Stimulated activated naive CD4-positive, alpha-beta T cell treated with Interleukin-2 at 50 U/mL for 16 hours (primary cell): ENCODE results near the gene ZFP28.

Source experiments
- DNase-seq: peaks from one replicate; lab custom pipeline; 2025; lab: John Stamatoyannopoulos, UW

Gene ZFP28

DNA sequence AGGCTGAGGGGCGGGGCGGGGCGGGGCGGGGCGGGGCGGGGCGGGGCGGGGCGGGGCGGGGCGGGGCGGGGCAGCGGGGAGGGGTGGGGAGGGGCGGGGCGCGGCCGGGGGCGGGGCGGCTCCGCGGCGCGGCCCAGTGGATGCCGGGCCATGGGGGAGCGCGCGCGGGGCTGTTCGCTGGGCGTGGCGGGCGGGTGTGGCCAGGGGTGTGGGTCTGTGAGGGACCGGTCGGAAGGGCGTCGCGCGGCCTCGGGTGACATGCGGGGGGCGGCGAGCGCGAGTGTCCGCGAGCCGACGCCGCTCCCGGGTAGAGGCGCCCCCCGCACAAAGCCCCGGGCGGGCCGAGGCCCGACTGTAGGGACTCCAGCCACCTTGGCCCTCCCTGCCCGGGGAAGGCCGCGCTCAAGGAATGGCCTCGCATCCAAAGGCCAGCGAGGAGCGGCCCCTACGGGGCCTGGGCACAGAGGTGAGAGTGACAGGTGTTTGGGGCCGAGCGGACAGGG lies at the start of gene ZFP28:
ZFP28 (plus strand) TSS at position 188 of the 503 bp plus-strand sequence; CDS start at position 259, 71 bp downstream.
- peak; percentile 84 for DNase-seq

DNA sequence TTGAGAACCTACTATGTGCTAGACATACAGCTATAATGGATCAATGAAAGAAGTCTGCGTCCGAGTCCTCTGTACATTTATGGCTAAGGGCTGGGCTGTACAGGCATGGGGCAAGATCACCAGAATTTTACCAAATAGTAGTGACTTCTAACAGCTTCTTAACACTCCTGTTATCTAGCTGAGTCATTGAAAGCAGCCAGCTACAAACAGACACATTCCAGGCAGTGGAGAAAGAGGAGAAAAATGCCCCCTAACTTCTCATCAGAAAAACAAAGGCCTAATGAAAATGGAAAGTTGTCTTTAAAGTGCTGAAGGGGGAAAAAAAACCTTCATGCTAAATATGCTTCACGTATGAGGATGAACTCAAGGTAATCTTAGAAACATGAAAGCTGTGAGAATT lies 47.3 kb upstream of the ZFP28 start:
- DNase-seq = no peak

DNA sequence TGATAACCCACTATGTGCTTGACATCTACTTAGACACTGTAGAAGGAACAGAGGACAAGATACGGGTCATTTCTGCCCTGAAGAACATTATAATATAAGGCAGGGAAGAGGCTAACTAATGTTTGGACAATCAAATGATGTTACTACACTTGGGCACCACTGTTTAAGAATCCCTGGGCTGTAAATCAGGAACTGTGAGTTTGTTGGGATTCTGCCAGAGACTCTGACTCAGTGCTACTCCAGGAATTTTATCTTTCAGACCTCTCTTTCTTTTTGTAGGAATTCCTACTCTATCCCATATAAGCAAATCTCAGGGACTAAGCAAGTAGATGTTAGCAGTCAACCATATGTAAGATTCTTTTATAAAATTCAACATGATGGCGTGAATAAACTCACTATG lies 34.2 kb upstream of the ZFP28 start:
- no peak for DNase-seq

DNA sequence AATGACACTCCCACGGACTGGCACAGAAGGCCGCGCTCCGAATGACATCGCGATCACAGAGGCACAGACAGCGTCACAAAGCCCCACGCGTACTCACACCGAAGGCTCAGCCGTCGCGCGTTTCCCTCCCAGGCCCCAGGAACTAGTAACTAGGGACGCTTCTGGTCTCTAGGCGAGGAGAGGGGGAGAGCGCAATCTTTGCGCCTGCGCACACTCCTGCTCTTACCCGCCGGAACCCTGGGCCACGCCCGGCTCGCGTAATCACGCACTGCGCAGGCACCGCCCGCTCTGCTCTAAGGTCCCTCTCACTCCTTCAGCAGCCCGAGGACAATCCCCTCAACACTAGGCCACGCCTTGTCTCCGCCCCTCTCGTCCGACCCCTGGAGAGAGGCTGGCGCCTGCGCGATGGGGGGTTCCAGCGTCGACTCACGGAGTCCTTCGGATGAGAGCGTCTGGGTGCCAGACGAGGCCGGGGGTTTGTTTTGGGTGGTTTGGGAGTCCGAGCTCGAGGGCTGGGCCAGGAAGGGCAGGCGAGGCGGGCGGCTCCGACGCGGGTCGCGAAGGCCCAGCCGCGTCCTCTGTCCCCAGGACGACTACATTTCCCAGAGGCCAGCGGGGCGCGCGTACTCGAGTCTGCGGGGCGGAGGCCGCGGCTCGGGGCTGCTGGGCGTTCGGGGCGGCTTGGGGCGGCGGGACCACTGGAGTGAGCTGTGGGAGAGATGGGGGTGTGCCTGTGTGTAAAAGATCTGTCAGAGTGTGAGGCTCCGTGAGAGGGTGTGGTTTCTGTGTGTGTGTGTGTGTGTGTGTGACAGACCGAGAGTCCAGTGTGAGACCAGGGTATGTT lies 31.1 kb upstream of the ZFP28 start, which contains the start of gene ZNF471:
ZNF471 (plus strand) TSS at position 410 of the 844 bp plus-strand sequence. CDS start 3,717 bp downstream, outside the sequence.
- DNase-seq = peak; percentile 76

DNA sequence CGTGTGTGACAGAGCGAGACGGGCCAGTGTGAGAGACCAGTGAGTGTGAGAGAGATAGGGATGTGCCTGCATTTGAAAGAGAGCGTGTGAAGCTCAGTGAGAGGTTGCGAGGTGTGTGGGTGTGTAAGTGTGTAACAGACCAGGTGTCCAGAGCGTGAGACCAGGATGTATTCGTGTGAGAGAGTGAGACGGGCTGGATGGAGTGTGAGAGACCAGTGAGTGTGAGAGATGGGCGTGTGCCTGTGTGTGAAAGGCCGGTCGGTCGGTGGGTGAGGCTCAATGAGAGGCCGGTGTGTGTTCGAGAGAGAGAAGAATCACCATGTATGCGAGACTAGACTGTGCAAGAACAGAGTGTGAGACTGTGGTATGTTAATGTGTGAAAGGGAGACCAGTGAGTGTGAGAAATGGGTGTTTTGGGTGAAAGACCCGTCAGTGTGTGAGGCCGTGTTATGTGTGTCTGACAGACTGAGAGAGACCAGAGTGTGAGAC lies 30.4 kb upstream of the ZFP28 start:
- no peak for DNase-seq

DNA sequence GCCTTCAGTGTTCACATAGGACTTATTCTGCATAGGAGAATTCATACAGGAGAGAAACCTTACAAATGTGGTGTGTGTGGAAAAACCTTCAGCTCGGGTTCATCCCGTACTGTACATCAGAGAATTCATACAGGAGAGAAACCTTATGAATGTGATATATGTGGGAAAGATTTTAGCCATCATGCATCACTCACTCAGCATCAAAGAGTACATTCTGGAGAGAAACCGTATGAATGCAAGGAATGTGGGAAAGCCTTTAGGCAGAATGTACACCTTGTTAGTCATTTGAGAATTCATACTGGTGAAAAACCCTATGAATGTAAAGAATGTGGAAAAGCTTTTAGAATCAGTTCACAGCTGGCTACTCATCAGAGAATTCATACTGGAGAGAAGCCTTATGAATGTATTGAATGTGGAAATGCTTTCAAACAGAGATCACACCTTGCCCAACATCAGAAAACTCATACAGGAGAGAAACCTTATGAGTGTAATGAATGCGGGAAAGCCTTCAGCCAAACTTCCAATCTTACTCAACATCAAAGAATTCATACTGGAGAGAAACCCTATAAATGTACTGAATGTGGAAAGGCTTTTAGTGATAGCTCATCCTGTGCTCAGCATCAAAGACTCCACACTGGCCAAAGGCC lies 13.4 kb upstream of the ZFP28 start:
- DNase-seq = no peak

DNA sequence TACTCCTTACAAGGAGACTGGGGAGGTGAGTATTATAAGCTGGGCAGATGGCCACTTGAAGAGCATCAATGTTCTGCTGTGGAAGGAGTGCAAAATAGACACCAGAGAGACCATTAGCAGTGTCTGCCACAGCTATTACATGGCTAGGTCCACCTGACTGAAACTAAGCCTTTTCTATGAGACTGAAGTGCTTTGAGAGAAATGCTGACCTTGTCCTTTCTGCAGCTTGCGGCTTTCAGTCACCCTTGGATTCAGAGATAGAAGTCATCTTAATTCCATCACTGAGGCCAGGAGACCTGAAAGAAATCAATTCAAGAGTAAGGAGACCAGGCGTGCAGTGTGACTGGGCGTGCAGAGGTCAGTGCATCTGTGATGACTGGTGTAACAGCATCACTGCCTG lies 1.3 kb upstream of the ZFP28 start:
- no peak for DNase-seq

DNA sequence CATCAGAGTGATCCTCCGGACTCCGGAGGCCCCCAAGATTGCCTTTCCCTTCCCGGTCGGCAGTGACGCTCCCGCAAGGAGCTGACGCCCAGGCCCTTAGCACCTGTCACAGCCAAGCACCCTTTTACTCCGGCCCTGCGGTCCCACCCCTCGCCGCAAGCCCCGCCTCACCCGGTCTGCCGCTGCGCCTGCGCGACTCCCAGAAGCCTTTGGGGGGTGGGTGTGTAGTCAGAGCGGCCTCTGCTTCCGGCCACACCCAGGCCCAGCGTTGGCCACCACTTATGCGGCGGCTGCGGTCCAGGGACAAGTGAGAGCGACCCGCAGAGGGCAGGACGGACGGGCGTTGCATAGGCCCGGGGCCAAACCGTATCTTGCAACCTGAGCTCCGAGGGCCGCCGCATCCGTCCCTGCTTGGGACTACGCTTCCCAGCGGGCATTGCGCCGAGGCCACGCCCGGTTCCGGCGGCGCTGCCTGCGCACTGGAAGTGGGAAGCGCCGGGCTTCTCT lies 441 bp upstream of the ZFP28 start:
- peak; percentile 86 for DNase-seq

DNA sequence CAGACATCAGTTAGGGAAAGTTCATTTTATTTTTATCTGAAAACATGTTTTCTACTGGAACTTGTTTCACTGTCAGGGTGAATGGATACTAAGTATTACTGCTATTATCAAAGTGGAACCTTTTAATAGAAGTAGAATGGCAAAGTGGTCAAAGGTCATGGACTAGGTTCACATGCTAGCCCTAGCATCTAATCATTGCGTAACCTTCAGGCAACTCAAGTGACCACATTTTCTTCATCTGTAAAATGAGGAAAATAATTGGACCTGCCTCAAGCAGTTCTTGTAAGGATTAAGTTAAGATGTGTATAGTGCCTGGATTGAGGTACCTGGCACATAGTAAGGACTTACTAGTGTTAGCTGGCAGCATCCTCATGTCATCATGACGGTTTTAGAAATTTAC lies 5.0 kb downstream of the ZFP28 start:
- no peak for DNase-seq

DNA sequence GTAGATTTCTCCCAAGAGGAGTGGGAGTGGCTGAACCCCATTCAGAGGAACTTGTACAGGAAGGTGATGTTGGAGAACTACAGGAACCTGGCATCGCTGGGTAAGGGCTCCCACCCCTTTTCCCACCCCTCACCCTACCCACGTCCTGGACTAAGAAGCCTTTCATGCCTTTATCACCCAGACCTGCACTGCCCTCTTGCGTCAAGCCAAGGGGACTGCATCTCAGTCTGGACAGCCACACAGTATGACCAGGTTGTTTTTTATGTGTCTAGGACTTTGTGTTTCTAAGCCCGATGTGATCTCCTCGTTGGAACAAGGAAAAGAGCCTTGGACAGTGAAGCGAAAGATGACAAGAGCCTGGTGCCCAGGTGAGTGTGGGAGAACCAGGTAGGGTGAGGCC lies 8.8 kb downstream of the ZFP28 start:
- no peak for DNase-seq

DNA sequence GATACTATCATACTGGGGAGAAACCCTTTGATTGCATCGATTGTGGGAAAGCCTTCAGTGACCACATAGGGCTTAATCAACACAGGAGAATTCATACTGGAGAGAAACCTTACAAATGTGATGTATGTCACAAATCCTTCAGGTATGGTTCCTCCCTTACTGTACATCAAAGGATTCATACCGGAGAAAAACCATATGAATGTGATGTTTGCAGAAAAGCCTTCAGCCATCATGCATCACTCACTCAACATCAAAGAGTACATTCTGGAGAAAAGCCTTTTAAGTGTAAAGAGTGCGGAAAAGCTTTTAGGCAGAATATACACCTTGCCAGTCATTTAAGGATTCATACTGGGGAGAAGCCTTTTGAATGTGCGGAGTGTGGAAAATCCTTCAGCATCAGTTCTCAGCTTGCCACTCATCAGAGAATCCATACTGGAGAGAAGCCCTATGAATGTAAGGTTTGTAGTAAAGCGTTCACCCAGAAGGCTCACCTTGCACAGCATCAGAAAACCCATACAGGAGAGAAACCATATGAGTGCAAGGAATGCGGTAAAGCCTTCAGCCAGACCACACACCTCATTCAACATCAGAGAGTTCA lies 15.6 kb downstream of the ZFP28 start:
- DNase-seq = no peak

DNA sequence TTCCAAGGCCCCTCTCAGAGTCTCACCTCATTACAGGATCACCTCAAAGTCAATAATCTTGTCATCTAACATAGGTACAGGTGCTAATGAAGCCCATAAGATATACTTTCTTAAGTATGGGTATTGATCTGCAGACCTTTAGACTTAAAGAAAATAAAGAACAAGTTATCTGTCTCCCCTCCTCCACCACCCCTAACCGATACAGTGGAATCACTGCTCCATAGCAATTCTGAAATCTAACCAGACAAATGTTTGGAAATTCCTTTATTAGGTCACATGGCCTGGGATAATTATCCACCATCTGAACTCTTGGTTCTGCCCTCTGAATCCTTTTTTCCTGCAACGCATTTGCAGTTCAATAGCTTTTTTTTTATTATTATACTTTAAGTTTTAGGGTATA lies 24.0 kb downstream of the ZFP28 start:
- DNase-seq = no peak

DNA sequence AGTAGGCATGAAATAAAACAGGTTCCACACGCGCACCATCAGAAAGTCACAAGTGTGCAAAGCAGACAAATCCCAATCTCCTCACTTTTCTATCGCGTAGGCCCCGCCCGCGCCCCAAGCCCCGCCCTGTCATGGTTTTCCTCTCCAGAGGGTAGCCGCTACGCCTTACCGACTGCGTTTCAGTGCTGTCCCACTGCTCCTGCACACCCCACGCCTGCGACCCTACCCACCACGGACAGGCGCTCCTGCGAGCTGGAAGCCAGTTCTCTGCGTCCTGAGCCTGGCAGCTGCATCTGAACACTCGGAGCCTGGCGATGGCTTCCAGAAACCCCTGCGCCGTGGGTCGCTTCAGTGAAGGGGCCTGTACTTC lies 28.1 kb downstream of the ZFP28 start:
- peak; percentile 23 for DNase-seq

DNA sequence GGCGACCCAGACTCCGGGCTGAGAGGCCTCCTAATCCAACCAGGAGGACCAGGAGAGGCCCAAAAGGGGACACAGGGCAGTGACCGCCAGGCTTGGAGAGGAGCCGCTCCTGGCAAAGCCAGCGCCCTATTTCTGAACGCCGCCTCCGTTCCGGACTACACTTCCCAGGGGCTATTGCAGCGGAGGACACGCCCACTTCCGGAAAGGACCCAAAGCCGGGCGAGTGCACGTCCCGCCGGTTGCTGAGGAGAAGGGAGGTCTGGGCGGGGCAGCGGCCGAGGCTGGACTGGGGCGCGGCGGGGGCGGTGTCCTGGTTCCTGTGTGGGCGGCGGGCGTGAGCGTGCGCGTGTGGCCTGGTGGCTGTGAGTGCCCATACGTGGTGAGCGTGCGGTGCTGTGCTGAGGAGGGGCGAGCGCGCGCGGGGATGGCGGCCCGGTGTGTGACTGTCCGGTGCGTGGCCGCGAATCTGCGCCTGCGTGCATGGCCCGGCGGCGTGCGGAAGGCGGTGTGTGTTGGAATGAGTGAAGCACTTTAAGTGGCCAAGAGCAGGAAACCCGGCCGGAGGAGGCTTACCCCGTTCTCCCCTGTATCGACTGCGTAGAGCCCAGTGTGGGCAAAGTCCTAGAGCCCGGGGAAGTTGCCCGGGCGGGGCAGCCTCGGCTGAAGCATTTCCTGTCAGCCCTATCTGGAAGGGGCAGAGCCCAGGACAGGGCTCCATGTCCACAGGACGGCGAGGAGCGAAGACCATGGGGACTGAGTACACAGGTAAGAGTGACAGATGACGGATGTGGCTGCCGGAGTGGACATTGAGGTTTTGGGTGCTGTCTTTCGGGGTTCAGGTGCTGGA lies 28.7 kb downstream of the ZFP28 start, which contains the start of gene ZNF470:
ZNF470 (plus strand) TSS at position 195 of the 847 bp plus-strand sequence. CDS start 2,844 bp downstream, outside the sequence.
- peak; percentile 87 for DNase-seq

DNA sequence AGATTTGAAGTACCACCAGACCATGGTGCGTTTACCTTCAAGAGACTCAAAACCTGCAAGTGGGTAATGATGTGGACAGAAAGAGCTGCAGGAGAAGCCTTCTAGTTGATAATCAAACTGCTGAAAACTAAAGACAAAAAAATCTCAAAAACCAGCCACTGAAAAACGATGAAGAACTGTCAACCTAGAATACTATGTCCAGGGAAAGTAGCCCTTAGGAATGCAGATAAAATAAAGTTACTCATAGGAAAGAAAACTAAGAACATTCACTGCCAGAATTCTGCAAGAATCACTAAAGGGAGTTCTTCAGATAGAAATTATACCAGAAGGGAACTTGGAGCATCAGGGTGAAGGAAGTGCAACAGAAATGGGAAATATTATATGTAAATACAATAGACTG lies 33.8 kb downstream of the ZFP28 start:
- no peak for DNase-seq

DNA sequence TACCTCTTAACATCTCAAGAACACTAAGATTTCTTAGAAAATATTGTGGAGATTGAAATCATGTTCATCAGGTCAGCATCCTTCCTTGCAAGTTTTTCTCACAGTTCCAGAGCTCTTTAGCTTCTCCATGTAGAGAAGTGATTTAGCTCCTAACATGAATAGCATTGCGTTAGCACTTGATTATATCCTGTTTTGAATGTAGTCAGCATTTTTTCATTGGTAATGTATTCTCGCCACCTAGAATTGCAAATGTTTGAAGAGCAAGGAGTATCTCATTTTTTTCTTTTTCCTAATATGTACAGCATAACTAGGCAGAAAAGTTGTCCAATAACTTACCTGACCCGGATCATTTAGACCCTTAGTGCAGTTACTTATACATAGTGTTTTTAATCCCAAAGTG lies 35.2 kb downstream of the ZFP28 start:
- DNase-seq = no peak

DNA sequence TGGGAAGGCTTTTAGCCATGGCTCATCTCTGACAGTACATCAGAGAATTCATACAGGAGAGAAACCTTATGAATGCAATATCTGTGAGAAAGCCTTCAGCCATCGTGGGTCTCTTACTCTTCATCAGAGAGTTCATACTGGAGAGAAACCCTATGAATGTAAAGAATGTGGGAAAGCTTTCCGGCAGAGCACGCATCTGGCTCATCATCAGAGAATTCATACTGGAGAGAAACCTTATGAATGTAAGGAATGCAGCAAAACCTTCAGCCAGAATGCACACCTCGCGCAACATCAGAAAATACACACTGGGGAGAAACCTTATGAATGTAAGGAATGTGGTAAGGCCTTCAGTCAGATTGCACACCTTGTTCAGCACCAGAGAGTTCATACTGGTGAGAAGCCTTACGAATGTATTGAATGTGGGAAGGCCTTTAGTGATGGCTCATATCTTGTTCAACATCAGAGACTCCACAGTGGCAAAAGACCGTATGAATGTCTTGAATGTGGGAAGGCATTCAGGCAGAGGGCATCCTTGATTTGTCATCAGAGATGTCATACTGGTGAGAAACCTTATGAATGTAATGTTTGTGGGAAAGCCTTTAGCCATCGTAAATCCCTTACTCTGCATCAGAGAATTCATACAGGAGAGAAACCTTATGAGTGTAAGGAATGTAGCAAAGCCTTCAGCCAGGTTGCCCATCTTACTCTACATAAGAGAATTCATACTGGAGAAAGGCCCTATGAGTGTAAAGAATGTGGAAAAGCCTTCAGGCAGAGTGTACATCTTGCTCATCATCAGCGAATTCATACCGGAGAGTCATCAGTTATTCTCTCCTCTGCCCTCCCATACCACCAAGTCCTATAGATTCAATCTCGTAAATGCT lies 39.2 kb downstream of the ZFP28 start:
- no peak for DNase-seq

DNA sequence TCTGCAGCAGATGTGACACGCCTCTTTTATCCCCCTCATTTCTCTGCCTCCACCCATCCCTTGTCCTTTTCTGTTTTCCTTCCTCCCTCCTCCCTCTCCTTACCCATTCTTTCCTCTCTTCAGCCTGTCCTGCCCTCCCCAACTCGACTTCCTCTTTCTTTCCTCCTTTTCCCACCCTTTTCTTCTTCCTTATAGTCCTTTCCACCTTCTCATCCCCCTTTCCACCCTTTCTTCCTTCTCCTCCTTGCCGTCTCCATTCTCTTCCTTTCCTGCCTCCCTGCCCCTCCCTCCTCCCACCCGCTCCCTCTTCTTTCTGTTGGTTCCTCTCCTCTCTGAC lies 55.7 kb downstream of the ZFP28 start:
- DNase-seq = no peak

DNA sequence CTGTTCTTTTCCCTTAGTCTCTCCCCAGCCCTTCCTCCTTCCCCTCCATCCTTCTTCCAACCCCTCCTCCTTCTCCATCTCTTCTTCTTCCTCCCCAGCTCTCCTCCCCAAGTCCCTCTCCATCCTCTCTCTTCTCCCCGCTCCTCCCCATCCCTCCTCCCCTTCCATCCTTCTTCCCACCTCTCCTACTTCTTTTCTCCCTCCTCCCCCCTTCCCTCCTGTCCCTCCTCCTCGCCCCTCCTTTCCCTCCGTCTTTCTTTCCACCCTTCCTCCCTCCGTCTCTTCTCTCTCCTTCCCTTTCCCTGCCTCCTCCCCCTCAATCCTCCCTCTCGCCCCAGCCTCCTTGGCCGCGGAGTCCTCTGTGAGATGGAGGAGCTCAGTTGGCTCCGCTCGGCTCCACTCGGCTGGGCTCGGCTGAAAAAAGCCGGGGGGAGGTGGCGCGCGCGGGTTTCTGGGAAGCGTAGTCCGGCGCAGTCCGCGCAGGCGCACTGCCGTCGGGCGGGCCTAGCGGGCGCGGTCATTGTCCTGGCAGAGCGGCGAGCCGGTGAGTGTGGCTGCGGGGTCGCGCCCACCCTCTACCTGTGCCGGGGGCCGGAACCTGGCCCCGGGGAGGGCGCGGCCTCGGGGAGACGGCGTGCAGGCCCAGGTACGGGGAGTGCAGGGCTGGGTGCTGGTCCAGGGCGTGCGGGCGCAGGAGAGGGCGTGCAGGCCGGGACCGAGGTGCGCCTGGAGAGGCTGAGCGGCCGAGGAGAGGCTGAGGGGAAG lies 56.2 kb downstream of the ZFP28 start, which contains the start of gene ZNF71:
ZNF71 (plus strand) TSS at position 520 of the 765 bp plus-strand sequence. CDS start 6,257 bp downstream, outside the sequence.
- DNase-seq = peak; percentile 85

DNA sequence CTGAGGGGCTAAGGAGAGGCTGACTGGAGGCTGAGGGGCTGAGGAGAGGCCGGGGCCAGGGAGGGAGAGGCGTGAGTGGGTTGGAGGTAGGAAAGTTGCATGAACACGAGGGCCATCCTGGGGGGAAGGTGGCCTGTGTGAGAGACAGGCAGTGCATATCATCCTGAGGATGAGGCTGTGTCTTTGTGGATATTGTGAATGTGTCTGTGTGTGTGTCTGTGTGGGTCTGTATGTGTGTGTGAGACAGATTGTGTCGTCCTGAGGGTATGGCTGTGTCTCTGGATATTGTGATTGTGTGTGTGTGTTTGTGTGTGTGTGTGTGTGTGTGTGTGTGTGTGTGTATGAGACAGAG lies 56.8 kb downstream of the ZFP28 start:
- no peak for DNase-seq
